Esophagus muscularis mucosa (tissue), 4 donors: ENCODE measurements around the gene BICD1. TPM values are rescaled to one million over a fixed set of nuclear protein-coding genes. Genes with fewer than 3 reads are reported as not detected.

ENCODE experiments used
- DNase-seq: peaks from one replicate; pipeline ENCODE4 v3.0.0-alpha.2; 2017; ENCODE audit errors: extremely low spot score
- H3K27ac ChIP-seq, 4 donors: fragments of 200-600 bp; sonication (generic); replicated peaks in 1 of 4; 1 replicate in 3 of 4; 2 replicates in 1 of 4; pipeline ENCODE4 v1.5.1; 2016 to 2019; ENCODE audit warnings: mild to moderate bottlenecking in 1 of 4
- H3K27me3 ChIP-seq, 4 donors: fragments of 200-600 bp; sonication (generic); one replicate each; pipeline versions ENCODE4 v1.5.1 to v1.6.0; 2016 to 2019
- H3K36me3 ChIP-seq, 4 donors: fragments of 200-600 bp; sonication (generic); one replicate each; pipeline ENCODE4 v1.5.1; 2016 to 2019
- H3K4me1 ChIP-seq, 4 donors: fragments of 200-600 bp; sonication (generic); one replicate each; pipeline ENCODE4 v1.5.1; 2016 to 2019
- H3K4me3 ChIP-seq, 4 donors: fragments of 200-600 bp; sonication (generic); 1 replicate in 2 of 4; 2 replicates in 2 of 4; pipeline ENCODE4 v1.5.1; 2016 to 2019; ENCODE audit warnings: mild to moderate bottlenecking in 4 of 4, moderate library complexity in 1 of 4
- H3K9me3 ChIP-seq, 4 donors: fragments of 200-600 bp; sonication (generic); 1 replicate in 3 of 4; 2 replicates in 1 of 4; pipeline ENCODE4 v1.5.1; 2016 to 2019
- EP300 ChIP-seq: sonication (generic); formaldehyde crosslinking; IDR thresholded peaks from one replicate; pipeline ENCODE4 v1.6.1; 2017; ENCODE audit warnings: antibody characterized with exemption
- POLR2A ChIP-seq: fragments of 450-650 bp; IDR thresholded peaks from one replicate; pipeline ENCODE4 v1.6.1; 2017; ENCODE audit warnings: antibody characterized with exemption, moderate library complexity, mild to moderate bottlenecking, low read depth
- POLR2AphosphoS5 ChIP-seq, 2 donors: sonication (generic); formaldehyde crosslinking; IDR thresholded peaks; one replicate each; pipeline ENCODE4 v1.6.1; 2017; ENCODE audit warnings: antibody characterized with exemption in 2 of 2
- WGBS: methylation state at CpG from one replicate; pipeline ENCODE4 v1.1.5; 2018; 5-methylcytosine and 5-hydroxymethylcytosine counted together
- intact Hi-C: fragments of 100-400 bp; cut with DNase I; formaldehyde crosslinking; loops from one replicate; pipeline ENCODE4 v1.15.1; 2023
- total RNA-seq, 4 donors: library from RNA; depleted of rRNA; stranded (reverse); fragments of >200 nt; gene quantifications; one replicate each; pipeline versions ENCODE4 v1.1.0 to v1.2.1, GENCODE V29; 2016
- TF ChIP-seq, protein P1 (sequence below), 3 experiments: fragments of 200-600 bp in 2 of 3; fragments of 450-650 bp in 1 of 3; sonication (generic) in 2 of 3; IDR thresholded peaks; one replicate each; pipeline ENCODE4 v1.5.1; 2017 to 2019; ENCODE audit warnings: antibody characterized with exemption in 3 of 3, mild to moderate bottlenecking in 2 of 3, moderate library complexity in 1 of 3

BICD1 gene
- total RNA-seq, 4 donors from 2014 or later: 6.8 to 14.1 (median 10.2) TPM

GRCh38 chr12:32400114-32400672 is 293.5 kb downstream of the BICD1 start:
- Histone ChIP-seq H3K36me3 (no peaks in the 10 kb centered on the region), H3K4me1 (peaks cover 5 to 25% (median 21%) of the 10 kb centered on the region in 4 donors), H3K27me3 (no peaks in the 10 kb centered on the region), H3K27ac (peak overlapping the region; percentile 74 to 84 (median 78)), H3K9me3 (no peaks in the 10 kb centered on the region), H3K4me3 (peak overlapping the region; percentile 75 to 87 (median 82))
- 30% methylated on average over 14 of the region's 15 CpGs for WGBS
- intact Hi-C loops: no loop called here
- TF ChIP-seq POLR2AphosphoS5 (IDR thresholded peaks at IDR 0.05) (no peak), POLR2A (no peak), EP300 (no peak)
- TF ChIP-seq, protein P1, sequence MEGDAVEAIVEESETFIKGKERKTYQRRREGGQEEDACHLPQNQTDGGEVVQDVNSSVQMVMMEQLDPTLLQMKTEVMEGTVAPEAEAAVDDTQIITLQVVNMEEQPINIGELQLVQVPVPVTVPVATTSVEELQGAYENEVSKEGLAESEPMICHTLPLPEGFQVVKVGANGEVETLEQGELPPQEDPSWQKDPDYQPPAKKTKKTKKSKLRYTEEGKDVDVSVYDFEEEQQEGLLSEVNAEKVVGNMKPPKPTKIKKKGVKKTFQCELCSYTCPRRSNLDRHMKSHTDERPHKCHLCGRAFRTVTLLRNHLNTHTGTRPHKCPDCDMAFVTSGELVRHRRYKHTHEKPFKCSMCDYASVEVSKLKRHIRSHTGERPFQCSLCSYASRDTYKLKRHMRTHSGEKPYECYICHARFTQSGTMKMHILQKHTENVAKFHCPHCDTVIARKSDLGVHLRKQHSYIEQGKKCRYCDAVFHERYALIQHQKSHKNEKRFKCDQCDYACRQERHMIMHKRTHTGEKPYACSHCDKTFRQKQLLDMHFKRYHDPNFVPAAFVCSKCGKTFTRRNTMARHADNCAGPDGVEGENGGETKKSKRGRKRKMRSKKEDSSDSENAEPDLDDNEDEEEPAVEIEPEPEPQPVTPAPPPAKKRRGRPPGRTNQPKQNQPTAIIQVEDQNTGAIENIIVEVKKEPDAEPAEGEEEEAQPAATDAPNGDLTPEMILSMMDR (IDR thresholded peaks at IDR 0.05): no peak
- no peak for DNase-seq

DNA sequence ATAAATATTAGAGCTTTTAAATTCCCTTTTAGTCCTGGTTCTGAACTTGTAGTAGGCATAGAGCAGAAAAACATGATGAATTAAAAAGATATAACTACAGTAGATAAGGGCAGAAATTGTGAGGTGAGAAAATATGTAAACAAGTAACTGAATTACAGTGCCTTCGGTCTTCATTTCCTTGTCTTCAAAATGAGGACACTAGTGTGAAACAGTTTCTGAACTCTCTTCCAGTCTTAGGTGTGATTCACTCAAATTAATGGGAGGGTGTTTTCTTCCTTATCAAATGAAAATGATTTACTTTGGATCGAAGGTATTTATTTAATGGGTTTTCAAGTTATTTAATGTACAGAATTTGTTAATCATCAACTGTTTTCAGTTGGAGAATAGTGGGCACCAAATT is 294.2 kb downstream of the BICD1 start:
- no peak for DNase-seq
- Histone ChIP-seq H3K27me3 (no peaks in the 10 kb centered on the region), H3K27ac (no peak overlapping the region), H3K9me3 (no peaks in the 10 kb centered on the region), H3K4me3 (peak overlapping the region; percentile 75 to 87 (median 82)), H3K36me3 (no peaks in the 10 kb centered on the region), H3K4me1 (peaks cover 5 to 25% (median 21%) of the 10 kb centered on the region in 4 donors)
- 59% methylated on average over 2 of the region's 2 CpGs for WGBS
- intact Hi-C loops: no loop called here
- no peak for TF ChIP-seq POLR2AphosphoS5 (IDR thresholded peaks at IDR 0.05)
- TF ChIP-seq POLR2A: no peak
- TF ChIP-seq, protein P1 (IDR thresholded peaks at IDR 0.05): no peak
- TF ChIP-seq EP300: no peak

GRCh38 chr12:32402170-32402569 is 295.5 kb downstream of the BICD1 start:
- WGBS: 79% methylated on average over 10 of the region's 10 CpGs
- Histone ChIP-seq H3K27ac (no peak overlapping the region), H3K4me1 (peaks cover 5 to 25% (median 21%) of the 10 kb centered on the region in 4 donors), H3K27me3 (no peaks in the 10 kb centered on the region), H3K4me3 (no peak overlapping the region), H3K36me3 (no peaks in the 10 kb centered on the region), H3K9me3 (no peaks in the 10 kb centered on the region)
- no peak for DNase-seq
- no peak for TF ChIP-seq POLR2A
- intact Hi-C loops: no loop called here

DNA sequence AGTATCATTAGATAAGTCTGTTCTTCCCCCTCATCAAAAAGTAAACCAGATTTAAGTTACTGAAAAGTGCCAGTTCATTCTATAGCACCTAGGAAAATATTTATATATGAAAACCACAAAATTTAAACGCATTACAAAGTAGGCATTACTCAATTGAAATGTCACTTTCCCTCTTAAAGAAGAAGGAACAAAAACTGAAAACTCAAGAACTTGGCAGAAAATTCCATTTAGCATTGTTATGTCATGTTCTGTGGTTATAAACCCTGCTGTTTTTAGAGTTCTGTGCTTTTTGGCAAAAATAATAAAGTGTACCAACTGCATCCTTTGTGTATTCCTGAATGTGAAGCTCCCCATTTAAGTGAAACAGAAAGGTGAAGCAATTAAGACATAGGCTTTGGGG is 296.3 kb downstream of the BICD1 start:
- Histone ChIP-seq H3K4me3 (no peak overlapping the region), H3K27me3 (no peaks in the 10 kb centered on the region), H3K27ac (no peak overlapping the region), H3K9me3 (no peaks in the 10 kb centered on the region), H3K36me3 (no peaks in the 10 kb centered on the region), H3K4me1 (peaks cover 5 to 25% (median 21%) of the 10 kb centered on the region in 4 donors)
- intact Hi-C loops: no loop called here
- DNase-seq: no peak
- TF ChIP-seq POLR2A (no peak), EP300 (no peak), POLR2AphosphoS5 (IDR thresholded peaks at IDR 0.05) (no peak)
- TF ChIP-seq, protein P1 (IDR thresholded peaks at IDR 0.05): no peak
- WGBS: 32% methylated on average over 1 of the region's 1 CpG

- intact Hi-C loops: no loop called here
- WGBS: 95% methylated on average over 3 of the region's 3 CpGs
Observed at GRCh38 chr12:32407795-32408194, 301.1 kb downstream of the BICD1 start.

More at GRCh38 chr12:32407795-32408194, 301.1 kb downstream of the BICD1 start:
- TF ChIP-seq, protein P1 (IDR thresholded peaks at IDR 0.05): no peak
- TF ChIP-seq EP300 (no peak), POLR2AphosphoS5 (IDR thresholded peaks at IDR 0.05) (no peak), POLR2A (no peak)
- Histone ChIP-seq H3K4me3 (no peak overlapping the region), H3K4me1 (no peaks in the 10 kb centered on the region), H3K36me3 (peaks cover 0 to 5% (median 0%) of the 10 kb centered on the region in 4 donors), H3K27me3 (no peaks in the 10 kb centered on the region), H3K27ac (no peak overlapping the region), H3K9me3 (no peaks in the 10 kb centered on the region)
- DNase-seq: no peak
